Stimulated activated CD4-positive, alpha-beta T cell treated with anti-CD3 and anti-CD28 coated beads, Interleukin-4, amount 100 ng/mL, for 1 hour (primary cell): ENCODE data around the gene DNAI2.
A peak's percentile ranks its signal among the peaks of the same experiment; 100 is the strongest.
"Not testable (repeated sequence)": the region's sequence is repeated elsewhere in the genome, so short reads cannot be mapped to it uniquely, and the experiment has no call there.

Source experiments
- DNase-seq: peaks from one replicate; pipeline ENCODE4 v3.0.0-alpha.2; 2020

Gene DNAI2

DNA sequence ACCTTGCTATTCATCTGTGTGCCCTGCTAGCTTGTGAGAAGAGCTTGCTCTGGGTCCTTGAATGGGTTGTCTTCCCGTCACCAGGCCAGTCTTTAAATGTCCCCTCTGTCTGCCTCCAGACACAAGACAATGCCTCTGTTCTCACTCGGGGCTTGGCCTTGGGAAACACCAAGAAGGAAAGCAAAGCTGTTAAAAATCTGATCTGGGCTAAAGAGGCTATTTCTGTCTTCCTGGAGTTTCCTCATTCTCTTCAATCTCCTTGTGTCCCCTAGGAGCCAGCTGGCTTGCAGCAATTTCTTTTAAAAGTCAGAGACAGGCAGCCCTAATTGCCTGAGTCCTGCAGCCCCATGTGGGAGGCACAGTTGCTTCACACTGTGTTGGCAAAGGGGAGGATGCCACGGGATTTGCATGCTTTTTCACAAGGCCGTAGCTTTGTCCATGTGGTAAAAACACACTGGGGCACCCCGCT lies 2.5 kb downstream of the DNAI2 start:
- DNase-seq, result no peak

DNA sequence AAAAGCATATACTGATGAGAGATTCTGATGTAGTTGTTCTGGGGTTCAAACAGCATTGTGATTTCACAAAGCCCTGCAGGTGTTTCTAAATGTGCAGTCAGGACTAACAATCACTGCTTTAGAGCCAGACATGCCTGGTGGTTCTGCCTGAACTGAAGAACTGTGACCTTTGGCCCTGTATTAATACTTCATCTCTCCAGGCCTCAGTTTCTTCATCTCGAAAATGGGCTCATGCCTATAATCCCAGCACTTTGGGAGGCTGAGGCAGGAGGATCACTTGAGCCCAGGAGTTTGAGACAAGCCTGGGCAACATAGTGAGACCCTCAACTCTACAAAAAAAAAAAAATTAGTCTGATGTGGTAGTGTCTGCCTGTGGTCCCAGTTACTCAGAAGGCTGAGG lies 3.9 kb downstream of the DNAI2 start:
- DNase-seq, result no peak

DNA sequence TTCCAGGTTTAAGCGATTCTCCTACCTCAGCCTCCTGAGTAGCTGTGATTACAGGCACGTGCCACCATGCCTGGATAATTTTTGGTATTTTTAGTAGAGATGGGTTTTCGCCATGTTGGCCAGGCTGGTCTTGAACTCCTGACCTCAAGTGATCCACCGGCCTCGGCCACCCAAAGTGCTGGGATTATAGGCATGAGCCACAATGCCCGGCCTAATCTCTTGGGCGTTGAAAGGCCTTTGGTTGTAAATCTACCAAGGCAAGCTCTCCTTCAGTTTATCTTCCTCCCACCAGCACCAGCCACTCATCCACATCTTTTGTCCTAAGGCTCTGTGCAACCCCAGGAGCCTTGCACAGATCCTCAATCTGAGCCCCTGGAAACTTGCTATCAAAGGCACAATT lies 5.6 kb downstream of the DNAI2 start:
- not testable (repeated sequence) for DNase-seq

DNA sequence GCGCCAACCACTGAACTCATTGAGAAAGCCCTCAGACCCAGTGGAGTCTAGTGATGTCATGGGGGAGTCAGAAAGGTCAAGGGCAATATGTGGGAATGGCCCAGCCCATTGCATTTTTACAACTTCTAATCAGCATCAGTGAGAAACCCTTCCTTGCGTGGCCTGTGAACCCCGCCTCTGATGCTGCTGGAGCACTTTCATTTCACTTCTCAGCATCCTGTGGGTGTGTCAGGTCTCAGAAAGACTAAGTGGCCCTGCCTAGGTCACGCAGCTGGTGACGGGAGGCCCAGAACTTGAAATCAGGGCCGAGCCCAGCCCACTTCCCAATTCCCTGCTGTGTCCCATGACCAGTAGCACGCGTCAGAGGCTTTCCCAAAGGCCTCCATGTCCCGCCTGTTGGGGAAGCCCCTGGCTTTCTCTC lies 6.1 kb downstream of the DNAI2 start:
- DNase-seq, result peak; percentile 41

DNA sequence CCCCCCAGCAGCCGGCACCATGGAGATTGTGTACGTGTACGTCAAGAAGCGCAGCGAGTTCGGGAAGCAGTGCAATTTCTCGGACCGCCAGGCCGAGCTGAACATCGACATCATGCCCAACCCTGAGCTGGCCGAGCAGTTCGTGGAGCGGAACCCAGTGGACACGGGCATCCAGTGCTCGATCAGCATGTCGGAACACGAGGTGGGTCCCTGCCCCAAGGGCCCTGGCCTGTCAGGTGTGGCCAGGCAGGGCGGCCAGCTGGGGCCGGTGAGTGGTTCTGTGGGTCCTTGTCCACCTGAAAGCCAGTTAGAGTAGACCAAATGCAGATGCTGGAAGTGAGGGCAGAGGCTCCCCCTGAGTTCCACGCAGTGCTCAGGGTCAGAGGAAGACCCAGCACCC lies 7.8 kb downstream of the DNAI2 start:
- DNase-seq, result no peak

DNA sequence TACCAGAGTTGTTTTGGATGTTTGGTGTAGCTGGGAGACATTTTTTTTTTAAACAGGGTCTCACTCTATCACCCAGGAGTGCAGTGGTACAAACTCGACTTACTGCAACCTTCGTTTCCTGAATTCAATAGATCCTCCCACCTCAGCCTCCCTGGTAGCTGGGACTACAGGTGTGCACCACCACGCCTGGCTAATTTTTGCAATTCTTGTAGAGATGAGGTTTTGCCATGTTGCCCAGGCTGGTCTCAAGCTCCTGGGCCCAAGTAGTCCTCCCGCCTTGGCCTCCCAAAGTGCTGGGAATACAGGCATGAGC lies 8.2 kb downstream of the DNAI2 start:
- not testable (repeated sequence) for DNase-seq

DNA sequence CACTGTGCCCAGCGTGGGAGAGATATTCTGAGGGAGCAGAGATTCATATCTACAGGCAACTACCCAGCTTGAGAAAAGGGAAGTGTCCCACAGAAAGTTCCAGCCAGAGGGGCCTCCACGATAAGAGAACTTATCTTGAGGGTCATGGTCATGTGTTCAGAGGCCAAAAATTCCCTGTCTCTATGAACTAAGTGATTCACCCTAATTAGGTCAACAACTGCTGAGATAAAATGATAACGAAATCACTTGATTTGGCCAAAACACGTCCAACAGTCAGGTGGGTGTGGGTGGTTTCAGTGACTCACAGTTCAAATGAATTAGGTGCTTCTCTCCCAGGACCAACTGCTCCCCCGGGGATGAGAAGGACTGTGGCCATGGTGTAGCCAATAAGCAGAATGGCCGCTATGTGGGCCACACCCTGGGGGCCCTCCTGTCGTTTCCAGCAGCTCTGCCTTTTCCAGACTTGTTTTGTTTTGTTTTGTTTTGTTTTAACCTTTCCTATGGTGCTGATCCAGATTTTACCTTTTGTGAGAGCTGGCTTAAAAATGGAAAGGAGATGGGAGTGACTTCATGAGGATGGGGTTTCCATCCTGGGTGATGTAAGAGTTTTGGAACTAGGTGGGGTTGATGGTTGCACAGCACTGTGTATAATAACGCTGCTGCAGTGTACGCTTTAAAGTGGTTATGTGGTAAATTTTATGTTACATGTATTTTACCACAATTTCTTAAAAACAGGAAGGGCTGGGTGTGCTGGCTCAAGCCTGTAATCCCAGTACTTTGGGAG lies 8.7 kb downstream of the DNAI2 start:
- DNase-seq, result peak; percentile 42

DNA sequence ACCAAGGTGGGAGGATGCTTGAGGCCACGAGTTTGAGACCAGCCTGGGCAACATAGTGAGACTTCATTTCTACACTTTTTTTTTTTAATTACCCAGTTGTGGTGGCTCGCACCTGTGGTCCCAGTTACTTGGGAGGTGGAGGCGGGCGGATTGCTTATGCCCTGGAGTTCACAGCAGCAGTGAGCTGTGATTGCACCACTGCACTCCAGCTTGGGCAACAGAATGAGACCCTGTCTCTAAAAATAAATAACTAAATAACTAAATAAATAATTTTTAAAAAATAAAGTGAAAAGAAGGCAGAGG lies 9.3 kb downstream of the DNAI2 start:
- no peak for DNase-seq

DNA sequence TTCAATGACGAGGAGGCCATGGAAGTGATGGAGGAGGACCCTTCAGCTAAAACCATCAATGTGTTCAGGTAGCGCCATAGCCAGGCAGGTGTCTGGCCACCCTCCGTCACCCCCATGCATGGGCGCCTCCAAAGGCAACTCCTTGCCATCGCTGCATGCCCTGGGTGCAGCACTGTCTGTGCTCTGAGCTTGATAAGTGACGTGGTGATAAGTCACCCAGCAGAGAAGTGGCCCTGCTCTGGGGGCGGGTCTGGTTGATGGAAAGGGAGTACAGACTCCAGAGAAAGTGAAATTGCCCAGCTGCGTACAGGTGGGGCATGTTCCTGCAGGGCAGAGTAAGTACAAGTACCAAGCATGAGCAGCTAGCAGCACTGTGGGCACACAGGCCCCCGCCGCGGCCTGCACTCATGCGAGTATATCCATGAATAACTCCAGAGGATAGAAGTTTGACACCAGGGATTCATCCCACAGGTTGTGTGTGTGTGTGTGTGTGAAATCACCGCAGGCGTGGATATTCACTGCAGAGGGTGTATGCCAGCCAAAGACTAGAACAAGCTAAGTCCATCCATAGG lies 13.1 kb downstream of the DNAI2 start:
- DNase-seq, result no peak

DNA sequence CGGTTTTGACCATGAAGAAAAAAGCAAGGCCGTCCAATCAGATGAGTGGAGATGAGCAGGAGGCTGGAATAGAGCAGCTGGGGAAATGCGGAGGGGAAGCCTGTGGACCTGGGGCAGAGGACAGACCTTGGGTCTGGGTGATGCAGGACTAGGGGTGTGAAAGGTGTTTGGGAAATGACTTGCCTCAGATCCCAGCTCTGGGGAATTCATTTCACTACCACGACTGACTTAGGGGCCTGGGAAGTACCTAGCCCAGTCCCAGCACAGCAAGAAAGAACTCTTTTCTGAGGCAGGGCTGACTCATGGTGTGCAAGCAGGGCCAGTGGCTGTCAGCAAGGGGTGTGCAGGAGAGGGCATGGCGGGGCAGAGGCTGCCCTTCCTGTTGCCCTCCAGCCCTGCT lies 14.8 kb downstream of the DNAI2 start:
- no peak for DNase-seq

DNA sequence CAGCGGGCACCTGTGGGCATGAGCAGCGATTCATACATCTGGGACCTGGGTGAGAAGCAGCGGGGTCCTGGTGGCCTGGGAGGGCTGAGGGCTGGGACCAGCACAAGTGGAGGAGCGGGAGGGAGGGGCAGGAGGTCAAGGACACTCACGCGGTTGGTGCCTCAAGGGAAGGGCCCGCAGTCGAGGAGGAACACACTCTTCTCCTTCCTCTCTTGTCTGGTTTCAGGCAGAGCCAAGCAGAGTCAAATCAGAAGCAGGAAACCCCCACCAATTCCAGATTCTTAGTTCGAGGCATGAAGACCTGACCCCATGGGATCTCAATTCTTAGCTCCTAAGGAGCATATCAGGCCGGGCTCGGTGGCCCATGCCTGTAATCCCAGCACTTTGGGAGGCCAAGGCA lies 15.7 kb downstream of the DNAI2 start:
- DNase-seq, result no peak

DNA sequence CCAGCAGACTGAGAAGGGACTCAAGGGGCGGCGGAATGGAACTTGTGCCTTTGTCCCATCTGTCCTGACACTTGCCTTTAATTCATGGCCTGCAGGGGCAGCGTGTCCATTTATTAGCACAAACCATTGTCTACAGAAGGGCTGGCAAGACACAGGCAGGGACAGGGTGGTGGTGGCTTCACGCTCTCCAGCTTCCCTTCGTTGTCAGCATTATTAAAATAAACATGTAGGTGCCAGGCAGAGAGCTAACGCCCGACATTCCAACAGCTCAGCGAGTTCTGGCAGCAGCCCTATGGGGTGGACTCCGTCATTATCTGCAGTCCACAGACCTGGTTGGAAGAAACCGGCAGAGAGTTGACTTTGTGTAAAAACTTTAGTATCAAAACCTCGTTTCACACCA lies 16.3 kb downstream of the DNAI2 start:
- DNase-seq, result no peak

DNA sequence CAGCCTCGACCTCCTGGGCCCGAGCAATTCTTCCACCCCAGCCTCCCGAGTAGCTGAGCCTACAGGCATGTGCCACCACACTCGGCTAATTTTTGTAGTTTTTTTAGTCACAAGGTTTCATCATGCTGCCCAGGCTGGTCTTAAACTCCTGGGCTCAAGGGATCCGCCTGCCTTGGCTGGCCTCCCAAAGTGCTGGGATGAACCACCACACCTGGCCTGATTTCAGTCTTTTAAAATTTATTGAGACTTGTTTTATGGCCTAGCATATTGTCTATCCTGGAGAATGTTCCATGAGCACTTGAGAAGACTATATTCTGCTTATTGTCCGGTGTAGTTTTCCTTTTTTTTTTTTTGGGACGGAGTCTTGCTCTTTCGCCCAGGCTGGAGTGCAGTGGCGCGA lies 18.5 kb downstream of the DNAI2 start:
- no peak for DNase-seq

DNA sequence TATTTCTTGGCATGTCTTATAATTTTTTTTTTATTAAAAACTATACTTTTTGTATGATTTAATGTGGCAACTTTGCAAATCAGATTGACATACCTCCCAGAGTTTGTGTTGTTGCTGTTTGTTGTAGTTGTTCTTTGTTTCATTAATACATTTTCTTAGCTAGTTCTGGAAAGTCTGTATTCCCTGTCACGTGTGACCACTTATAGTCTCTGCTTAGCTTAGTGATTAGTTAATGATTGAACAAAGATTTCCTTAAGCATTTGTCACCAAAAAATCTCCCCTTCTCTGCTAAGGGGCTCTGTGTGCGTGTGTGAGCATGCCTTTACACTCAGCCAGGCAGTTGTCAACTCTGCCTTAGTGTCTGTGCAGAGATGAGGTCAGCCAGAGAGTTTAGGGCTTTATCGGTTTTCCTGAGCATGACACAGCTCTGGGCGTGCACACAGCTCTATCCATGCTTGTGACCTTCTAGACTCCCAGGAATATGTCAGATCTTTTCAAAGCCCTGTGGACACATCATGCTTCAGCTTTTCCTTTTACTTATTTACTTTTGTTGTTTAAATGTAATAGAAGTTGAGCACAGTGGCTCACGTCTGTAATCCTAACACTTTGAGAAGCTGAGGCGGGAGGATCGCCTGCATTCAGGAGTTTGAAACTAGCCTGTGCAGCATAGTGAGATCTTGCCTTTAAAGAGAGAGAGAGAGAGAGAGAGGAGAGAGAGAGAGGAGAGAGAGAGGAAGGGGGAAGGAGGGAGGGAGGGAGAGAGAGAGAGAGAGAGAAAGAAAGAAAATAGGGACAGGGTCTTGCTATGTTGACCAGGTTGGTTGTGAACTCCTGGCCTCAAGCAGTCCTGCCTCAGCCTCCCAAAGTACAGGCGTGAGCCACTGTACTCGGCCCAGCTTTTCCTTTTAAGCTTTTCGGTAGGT lies 21.9 kb downstream of the DNAI2 start:
- no peak for DNase-seq

DNA sequence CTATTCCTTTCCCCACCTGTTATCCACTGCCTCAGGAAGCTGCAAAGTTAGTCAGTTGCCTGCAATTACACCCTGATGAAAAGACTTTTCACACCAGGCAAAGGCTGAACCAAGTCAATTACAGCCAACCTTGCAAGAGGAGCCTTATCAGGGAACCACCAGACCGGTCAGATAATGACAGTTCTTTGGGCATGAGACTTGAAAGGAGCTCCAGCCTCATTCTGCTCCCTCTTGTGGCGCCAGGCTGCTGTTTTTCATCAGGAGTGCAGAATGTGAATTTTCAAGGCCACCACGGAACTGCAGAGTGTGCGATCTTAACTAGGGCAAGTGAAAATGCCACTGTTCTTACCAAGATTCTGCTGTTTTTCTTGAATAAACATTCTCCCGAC lies 22.5 kb downstream of the DNAI2 start:
- DNase-seq, result peak; percentile 15

DNA sequence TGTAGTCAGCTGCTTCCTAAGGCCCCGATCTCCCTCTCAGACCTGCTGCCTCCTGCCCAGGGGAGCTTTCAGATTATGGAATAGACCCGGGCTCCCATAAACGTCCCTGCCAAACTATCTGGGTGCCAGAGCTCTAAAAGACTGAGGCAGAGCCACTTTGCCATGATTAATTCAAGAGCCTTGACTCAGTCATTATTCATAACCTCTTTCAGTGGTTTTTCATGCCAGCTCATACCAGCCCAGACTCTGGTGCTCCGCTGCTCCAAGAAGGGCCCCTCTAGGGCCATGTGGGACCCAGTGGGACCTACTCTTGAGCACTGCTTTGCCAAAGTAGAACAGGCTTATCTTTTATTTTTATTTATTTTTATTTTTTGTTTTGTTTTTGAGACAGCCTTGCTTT lies 23.9 kb downstream of the DNAI2 start:
- DNase-seq, result no peak

DNA sequence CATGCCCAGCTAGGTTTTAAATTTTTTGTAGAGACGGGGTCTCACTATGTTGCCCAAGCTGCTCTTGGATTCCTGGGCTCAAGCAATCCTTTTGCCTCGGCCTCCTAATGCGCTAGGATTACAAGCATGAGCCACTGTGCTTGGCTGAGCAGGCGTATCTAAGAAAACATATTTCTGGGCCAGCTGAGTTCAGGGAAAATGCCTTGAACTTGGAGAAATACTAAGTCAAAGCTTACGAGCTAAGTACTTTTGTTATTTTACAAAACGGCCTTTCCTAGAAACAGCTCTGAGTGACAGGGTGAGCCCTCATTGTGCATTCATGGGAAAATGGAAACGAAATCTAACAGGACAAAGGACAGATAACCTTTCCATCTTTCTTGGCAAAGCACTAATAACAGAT lies 24.7 kb downstream of the DNAI2 start:
- DNase-seq, result no peak

DNA sequence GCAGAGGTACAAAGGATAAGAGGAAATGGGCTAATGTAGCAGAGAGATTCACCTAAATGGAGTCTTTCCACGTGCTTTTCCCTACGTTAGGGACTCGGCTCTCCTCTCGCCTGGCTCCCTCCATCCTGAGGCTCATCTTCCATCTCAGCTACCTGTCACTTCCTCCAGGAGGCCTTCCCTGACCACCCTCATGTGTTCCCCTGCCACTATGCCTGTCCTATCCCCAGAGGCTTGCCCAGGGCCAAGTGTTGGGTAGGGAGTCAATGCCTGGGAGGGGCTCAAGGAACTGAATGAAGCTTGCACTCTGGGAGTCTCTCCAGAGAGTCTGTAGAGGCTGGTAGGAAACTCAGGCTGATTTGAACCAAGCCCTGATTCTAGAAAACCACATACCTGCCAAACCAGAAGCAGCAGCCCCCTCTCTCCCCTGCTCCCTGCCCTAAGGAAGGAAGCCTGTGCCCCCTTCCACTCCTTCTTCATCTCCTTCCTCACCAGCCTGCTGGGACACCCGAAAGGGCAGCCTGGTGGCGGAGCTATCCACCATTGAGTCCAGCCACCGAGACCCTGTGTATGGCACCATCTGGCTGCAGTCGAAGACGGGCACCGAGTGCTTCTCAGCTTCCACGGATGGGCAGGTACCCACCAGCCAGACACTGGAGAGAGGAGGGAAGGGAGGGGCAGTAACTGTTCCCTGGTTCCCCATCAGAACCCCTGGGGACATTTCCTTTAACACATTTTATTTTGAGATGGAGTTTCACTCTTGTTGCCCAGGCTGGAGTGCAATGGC lies 25.4 kb downstream of the DNAI2 start:
- no peak for DNase-seq

DNA sequence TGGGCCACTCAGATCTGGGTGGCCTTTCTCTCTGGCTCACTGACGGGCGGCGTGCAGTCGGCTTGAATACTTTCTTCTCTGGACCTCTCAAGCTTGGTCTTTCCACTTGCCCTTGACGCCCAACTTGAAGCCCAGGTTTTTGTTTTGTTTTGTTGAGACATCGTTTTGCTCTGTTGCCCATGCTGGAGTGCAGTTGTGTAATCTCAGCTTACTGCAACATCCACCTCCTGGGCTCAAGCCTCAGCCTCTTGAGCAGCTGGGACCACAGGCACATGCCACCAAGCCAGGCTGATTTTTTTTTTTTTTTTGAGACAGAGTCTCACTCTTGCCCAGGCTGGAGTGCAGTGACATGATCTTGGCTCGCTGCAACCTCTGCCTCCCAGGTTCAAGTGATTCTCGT lies 29.3 kb downstream of the DNAI2 start:
- DNase-seq, result no peak

DNA sequence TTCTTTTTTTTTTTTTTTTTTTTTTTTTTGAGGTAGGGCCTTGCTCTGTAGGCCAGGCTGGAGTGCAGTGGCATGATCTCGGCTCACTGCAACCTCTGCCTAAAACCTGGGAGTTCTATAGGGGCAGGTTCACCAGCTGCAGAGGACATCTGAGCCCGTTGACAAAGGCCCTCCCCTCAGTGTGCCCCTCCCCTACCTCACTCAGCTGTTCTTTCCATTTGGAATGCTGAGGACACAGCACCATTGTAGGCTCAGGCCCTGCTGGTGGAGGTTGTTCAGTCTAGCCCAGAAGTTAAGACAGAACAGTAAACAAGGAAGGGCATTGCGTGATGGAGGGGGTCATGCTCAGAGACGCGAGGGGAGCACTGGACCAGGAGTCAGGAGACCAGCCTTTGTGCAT lies 30.1 kb downstream of the DNAI2 start:
- no peak for DNase-seq

DNA sequence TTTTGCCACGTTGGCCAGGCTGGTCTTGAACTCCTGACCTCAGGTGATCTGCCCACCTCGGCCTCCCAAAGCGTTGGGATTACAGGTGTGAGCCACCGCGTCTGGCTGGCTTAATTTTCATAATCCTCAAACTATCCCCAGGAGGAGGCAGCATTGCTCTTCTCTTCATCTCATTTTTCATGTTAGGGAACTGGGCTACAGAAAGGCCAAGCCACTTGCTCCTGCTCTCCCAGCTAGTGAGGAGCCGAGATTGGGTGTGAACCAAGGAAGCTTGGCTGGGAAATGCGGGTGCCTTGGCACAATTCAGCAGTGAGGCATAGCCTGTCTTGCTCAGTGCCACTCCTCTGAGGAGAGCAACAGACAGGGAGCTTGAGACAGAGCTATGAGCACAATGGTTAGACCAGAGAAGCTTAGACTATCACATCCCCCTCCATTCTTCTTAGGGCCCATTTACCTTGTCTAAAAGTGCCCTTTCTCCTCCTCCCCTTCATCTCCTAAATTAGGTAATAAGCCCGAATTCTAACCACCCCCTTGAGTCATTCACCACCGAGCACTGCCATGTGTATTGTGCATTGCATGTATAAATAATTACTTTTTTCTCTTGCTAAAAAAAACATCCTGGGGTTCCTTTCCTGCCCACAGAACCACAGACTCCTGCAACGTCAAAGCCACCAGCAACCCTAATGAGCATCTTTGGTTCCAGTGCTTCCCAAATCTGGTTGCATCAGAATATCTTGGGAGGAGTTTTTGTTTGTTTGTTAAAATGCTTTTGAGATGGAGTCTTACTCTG lies 32.0 kb downstream of the DNAI2 start:
- no peak for DNase-seq

DNA sequence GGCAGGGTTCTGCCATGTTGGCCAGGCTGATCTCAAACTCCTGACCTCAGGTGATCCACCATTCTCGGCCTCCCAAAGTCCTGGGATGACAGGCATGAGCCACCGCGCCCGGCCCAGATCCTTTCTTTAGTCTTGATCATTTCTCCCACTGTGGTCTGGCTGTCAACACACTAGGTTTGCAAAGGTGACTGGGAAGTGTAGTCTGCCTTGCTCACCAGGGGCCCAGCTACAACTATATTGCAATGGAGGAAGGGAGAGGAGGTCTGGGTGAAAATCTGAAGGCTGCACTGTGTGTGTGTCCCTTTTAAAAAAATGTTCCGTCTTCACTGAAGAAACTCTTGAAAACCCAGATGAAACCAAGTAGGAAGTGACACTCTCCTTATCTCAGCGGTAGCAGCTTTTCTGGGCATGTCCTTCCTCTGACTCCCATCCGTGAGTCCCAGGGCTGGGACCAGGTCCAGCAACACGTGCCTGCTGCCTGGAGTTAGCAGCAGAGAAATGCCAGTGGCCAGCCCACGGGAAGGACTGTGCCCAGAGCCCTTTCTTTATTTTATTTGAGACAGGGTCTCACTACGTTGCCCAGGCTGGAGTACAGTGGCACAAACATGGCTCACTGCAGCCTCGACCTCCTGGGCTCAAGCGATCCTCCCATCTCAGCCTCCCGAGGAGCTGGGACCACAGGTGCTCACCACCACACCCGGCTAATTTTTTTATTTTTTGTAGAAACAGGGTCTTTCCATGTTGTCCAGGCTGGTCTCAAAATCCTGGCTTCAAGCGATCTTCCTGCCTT lies 34.1 kb downstream of the DNAI2 start:
- no peak for DNase-seq
